Measurements from ENCODE around the gene FOXP1.

DNA sequence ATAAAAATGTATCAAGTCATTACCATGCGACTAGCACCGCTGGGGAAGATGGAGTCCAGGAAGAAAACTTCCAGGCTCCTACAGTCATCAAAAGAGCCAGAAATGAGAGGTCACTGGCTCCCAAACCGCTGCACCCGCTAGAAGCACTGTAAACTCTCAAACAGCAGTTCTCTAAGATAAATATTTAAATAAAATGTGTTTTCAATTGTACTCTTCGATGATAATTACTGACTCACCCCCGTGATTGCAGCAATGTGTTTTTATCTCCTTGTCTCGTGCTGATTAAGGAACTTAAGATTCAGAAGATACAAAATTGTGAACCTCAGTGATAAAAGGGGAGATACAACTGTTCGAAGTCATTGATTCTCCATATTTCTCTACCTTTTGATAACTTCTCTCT, 45.8 kb upstream of the FOXP1 start:
- TF ChIP-seq, protein P1, sequence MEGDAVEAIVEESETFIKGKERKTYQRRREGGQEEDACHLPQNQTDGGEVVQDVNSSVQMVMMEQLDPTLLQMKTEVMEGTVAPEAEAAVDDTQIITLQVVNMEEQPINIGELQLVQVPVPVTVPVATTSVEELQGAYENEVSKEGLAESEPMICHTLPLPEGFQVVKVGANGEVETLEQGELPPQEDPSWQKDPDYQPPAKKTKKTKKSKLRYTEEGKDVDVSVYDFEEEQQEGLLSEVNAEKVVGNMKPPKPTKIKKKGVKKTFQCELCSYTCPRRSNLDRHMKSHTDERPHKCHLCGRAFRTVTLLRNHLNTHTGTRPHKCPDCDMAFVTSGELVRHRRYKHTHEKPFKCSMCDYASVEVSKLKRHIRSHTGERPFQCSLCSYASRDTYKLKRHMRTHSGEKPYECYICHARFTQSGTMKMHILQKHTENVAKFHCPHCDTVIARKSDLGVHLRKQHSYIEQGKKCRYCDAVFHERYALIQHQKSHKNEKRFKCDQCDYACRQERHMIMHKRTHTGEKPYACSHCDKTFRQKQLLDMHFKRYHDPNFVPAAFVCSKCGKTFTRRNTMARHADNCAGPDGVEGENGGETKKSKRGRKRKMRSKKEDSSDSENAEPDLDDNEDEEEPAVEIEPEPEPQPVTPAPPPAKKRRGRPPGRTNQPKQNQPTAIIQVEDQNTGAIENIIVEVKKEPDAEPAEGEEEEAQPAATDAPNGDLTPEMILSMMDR (IDR thresholded peaks at IDR 0.05; ENCODE audit: insufficient read depth, low read length, poor library complexity, severe bottlenecking), result no peak
- TF ChIP-seq EZH2phosphoT487 (conservative IDR thresholded peaks at IDR 0.05; ENCODE audit: low read length), result no peak

All from SU-DHL-6 (cell line).